ENCODE measurements around the gene MACROD1.
"Not testable (repeated sequence)": the region's sequence is repeated elsewhere in the genome, so short reads cannot be mapped to it uniquely, and the experiment has no call there.

MACROD1 gene

GRCh38 chr11:63991558-63991957, 174.4 kb downstream of the MACROD1 start:
- DNase-seq: no peak

GRCh38 chr11:63986932-63987513, 178.9 kb downstream of the MACROD1 start:
- DNase-seq: no peak

GRCh38 chr11:63986156-63986931, 179.6 kb downstream of the MACROD1 start, which contains the start of gene OTUB1:
TSS of gene OTUB1 (plus strand) at chr11:63986438. CDS start at chr11:63986457, 19 bp downstream.
- peak; percentile 81 for DNase-seq

GRCh38 chr11:63985812-63986155, 180.1 kb downstream of the MACROD1 start:
- peak; percentile 36 for DNase-seq

- DNase-seq: no peak
Observed at GRCh38 chr11:63979426-63979825, 186.5 kb downstream of the MACROD1 start.

DNA sequence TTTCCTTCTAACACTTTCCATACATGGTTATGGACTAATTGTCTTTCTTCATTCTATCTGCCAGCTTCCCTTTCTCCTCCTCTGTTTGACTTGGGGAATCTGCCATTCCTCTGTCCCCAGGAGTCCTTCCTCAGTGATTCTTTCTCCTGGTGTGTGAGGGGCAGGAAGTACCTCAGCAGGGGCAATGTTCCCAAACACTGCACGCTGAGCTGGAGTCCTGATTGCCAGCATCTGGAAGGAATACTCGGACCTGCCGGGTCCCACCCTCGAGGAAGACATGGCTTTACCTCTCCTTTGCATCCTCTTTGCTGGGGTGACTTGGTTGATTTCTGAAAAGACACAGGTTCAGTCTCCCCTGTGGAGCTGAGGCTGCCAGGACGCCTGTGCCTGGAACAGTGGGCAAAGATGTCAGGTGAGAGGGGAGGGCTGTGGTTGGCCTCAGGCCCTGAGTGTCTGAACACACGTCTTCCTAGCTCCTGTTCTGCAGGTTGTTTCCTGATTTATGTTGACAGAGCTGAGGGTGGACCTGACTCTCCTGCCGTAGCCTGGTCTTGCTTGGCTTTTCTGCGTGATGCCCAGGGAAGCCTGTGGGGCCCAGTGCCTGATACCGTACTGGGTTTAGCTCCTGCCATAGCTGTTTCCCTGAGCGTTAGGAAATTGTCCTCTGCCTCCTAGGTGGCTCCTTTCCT, 187.2 kb downstream of the MACROD1 start:
- no peak for DNase-seq

- DNase-seq: peak; percentile 91
Observed at GRCh38 chr11:63974259-63975143, 191.4 kb downstream of the MACROD1 start, which contains the start of gene COX8A. TSS of gene COX8A (plus strand) at chr11:63974620. CDS start at chr11:63974681, 61 bp downstream.

GRCh38 chr11:63973912-63974258, 192.0 kb downstream of the MACROD1 start:
- not testable (repeated sequence) for DNase-seq

GRCh38 chr11:63970902-63971301, 195.0 kb downstream of the MACROD1 start:
- no peak for DNase-seq

DNA sequence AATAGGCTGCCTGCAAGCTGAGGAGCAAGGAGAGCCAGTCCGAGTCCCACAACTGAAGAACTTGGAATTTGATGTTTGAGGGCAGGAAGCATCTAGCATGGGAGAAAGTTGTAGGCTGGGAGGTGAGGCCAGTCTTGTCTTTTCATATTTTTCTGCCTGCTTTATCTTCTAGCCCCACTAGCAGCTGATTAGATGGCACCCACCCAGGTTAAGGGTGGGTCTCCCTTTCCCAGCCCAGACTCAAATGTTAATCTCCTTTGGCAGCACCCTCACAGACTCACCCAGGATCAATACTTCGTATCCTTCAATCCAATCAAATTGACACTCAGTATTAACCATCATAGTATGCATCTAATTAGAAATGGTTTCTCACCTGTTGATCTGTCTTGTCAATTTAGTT, 196.5 kb downstream of the MACROD1 start:
- no peak for DNase-seq

- no peak for DNase-seq
Observed at GRCh38 chr11:63966444-63966843, 199.5 kb downstream of the MACROD1 start.

DNA sequence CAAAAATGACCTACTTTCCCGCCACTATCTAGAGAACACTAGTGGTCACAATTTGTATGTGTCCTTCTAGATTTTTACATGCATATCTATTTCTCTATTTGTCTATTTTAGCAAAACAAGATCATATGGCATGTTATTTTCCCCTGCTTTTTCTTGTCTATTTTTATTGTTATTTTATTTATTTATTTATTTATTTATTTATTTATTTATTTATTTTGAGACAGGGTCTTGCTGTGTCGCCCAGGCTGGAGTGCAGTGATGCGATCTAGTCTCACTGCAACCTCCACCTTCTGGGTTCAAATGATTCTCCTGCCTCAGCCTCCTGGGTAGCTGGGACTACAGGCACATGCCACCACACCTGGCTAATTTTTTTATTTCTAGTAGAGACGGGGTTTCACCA, 202.0 kb downstream of the MACROD1 start:
- DNase-seq: not testable (repeated sequence)

DNA sequence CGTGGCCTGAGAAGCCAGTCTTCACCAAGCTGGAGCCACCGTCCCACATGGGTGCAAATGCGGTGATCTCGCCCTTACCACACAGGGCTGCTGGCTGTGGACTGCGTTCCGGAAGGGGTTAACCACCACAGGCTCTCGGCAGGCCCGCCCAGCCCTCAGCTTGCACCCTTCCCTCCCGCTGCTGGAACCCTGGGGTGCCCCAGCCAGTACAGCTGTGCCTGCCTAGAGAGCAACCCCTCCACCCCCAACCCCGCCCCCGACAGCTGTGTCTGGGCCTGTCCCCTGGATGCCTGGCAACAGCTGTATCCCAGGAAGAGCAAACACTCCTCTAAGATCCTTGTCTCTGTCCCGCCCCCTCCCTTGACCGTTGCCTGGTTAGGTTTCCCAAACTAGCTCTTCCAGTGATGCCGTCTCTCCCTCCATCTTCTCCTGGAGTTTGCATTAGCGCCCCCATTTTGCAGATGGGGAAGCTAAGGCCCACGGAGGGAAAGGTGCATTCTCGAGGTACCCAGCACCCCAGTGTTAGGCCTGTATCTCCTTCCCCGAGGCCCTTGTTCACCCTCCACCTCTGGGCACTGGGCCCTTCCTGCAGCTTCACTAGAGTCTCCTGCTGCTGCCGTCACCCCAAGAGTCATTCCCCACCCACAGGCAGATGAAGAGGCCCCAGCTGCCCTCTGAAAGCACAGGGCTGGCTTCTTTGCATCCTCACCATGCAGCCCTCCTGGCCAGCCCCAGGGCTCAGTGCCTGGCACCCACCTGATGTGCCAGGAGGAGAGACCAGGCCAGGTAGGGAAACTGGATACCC, 204.1 kb downstream of the MACROD1 start:
- no peak for DNase-seq

- no peak for DNase-seq
Observed at GRCh38 chr11:63958008-63958407, 207.9 kb downstream of the MACROD1 start.

GRCh38 chr11:63952570-63952969, 213.3 kb downstream of the MACROD1 start:
- no peak for DNase-seq

- DNase-seq: no peak
Observed at GRCh38 chr11:63951779-63952536, 214.0 kb downstream of the MACROD1 start.

Data from activated T-cell treated with anti-CD3 and anti-CD28 coated beads for 4 hours (primary cell).